K562 (cell line): ENCODE results near the gene OGFR.

Experiments
- BDP1 ChIP-seq: IDR thresholded peaks from 3 replicates; pipeline ENCODE4 v1.6.1; 2011; ENCODE audit not compliant: insufficient read length, insufficient read depth
- CREBBP ChIP-seq: IDR thresholded peaks from one replicate; pipeline ENCODE4 v1.6.1; 2012; ENCODE audit warnings: low read depth, mild to moderate bottlenecking, control low read depth, inconsistent platforms, low read length
- CTCF ChIP-seq, 3 experiments: IDR thresholded peaks in 2 of 3; conservative IDR thresholded peaks in 1 of 3; 2 replicates each; pipeline ENCODE4 v1.5.1; 2011 to 2012; ENCODE audit warnings: low read length in 3 of 3, mild to moderate bottlenecking in 3 of 3, control low read depth in 2 of 3, improper control_type of control experiment in 1 of 3, inconsistent platforms in 1 of 3, low read depth in 1 of 3, mixed read lengths in 1 of 3, moderate library complexity in 1 of 3; ENCODE audit not compliant: insufficient read depth in 2 of 3
- DNMT1 ChIP-seq: fragments of 450-650 bp; IDR thresholded peaks from 2 replicates; pipeline ENCODE4 v1.6.1; 2016; ENCODE audit warnings: antibody characterized with exemption, mild to moderate bottlenecking
- EP300 ChIP-seq: IDR thresholded peaks from 2 replicates; pipeline ENCODE4 v1.6.1; 2012; ENCODE audit warnings: low read length, improper control_type of control experiment
- FOS ChIP-seq: IDR thresholded peaks from 3 replicates; pipeline ENCODE4 v1.6.1; 2011; ENCODE audit not compliant: insufficient read length; ENCODE audit errors: extremely low read depth
- NCOA1 ChIP-seq: fragments of 450-650 bp; IDR thresholded peaks from 2 replicates; pipeline ENCODE4 v1.6.1; 2016; ENCODE audit warnings: low read depth
- POLR2AphosphoS5 ChIP-seq: IDR thresholded peaks from 2 replicates; pipeline ENCODE4 v1.6.1; 2011; ENCODE audit warnings: mild to moderate bottlenecking, low read depth, low read length, moderate library complexity; ENCODE audit not compliant: control insufficient read depth, insufficient read depth
- RBBP5 ChIP-seq: fragments of 200-600 bp; sonication (generic); IDR thresholded peaks from 2 replicates; pipeline ENCODE4 v1.6.1; 2012; ENCODE audit warnings: borderline replicate concordance, mild to moderate bottlenecking, low read length, control low read depth, inconsistent platforms; ENCODE audit not compliant: insufficient read depth, poor library complexity, severe bottlenecking
- SFPQ ChIP-seq: fragments of 200-400 bp; formaldehyde crosslinking; IDR thresholded peaks from 2 replicates; pipeline ENCODE4 v1.6.1; 2017; ENCODE audit warnings: mild to moderate bottlenecking, low read depth, low read length, moderate library complexity
- ZBTB43 ChIP-seq: sonication (generic); formaldehyde crosslinking; IDR thresholded peaks from 2 replicates; pipeline ENCODE4 v1.8.0; 2023; ENCODE audit warnings: mild to moderate bottlenecking, missing genetic modification reagents
- ZC3H11A ChIP-seq: IDR thresholded peaks from 2 replicates; pipeline ENCODE4 v1.6.1; 2012; ENCODE audit warnings: low read depth, low read length, improper control_type of control experiment
- ZNF134 ChIP-seq: fragments of 250-450 bp; sonication (Bioruptor Pico); conservative IDR thresholded peaks from 2 replicates; pipeline ENCODE4 v1.4.0; 2020

GRCh38 chr20:62799459-62799858 lies 5.2 kb upstream of the OGFR start:
- no peak for TF ChIP-seq EP300
- no peak for TF ChIP-seq POLR2AphosphoS5
- TF ChIP-seq BDP1, result no peak
- no peak for TF ChIP-seq FOS
- TF ChIP-seq RBBP5, result no peak
- no peak for TF ChIP-seq NCOA1
- TF ChIP-seq ZBTB43 (CRISPR knock-in tag), result no peak
- TF ChIP-seq ZC3H11A, result no peak
- no peak for TF ChIP-seq DNMT1
- no peak for TF ChIP-seq CTCF (IDR thresholded peaks at IDR 0.05 in 2 of 3, conservative IDR thresholded peaks at IDR 0.05 in 1 of 3; ENCODE audit: insufficient read depth in 2 of 3, low read depth in 1 of 3, low read length in 3 of 3)
- no peak for TF ChIP-seq SFPQ
- no peak for TF ChIP-seq CREBBP
- TF ChIP-seq ZNF134 (CRISPR knock-in tag), result no peak
